Heart left ventricle (tissue), 16 donors: Measurements from ENCODE around the gene KIT. TPM values are rescaled to one million over a fixed set of nuclear protein-coding genes. Genes with fewer than 3 reads are reported as not detected.

Source experiments
- ATAC-seq, 4 donors: fragments of 200-7000 bp; cut with Tn5 transposase; one replicate each; pipeline ENCODE4 v1.9.1; 2020 to 2022; ENCODE audit warnings: moderate library complexity in 4 of 4, mild to moderate bottlenecking in 3 of 4, moderate number of reproducible peaks in 1 of 4
- DNase-seq, 5 donors: peaks; one replicate each; pipeline ENCODE4 v3.0.0-alpha.2; 2020
- H3K27ac ChIP-seq, 12 donors: fragments of 200-600 bp; sonication (generic) in 4 of 12; one replicate each; pipeline versions ENCODE4 v1.5.0 to v1.8.0; 2016 to 2022; ENCODE audit warnings: mild to moderate bottlenecking in 2 of 12
- H3K27me3 ChIP-seq, 9 donors: fragments of 200-600 bp; sonication (generic) in 2 of 9; one replicate each; pipeline versions ENCODE4 v1.5.1 to v1.8.0; 2016 to 2022; ENCODE audit warnings: mild to moderate bottlenecking in 3 of 9
- H3K36me3 ChIP-seq, 9 donors: fragments of 200-600 bp; sonication (generic) in 2 of 9; one replicate each; pipeline versions ENCODE4 v1.5.0 to v1.8.0; 2018 to 2022; ENCODE audit warnings: mild to moderate bottlenecking in 2 of 9
- H3K4me1 ChIP-seq, 12 donors: fragments of 200-600 bp; sonication (generic) in 4 of 12; one replicate each; pipeline versions ENCODE4 v1.5.0 to v1.8.0; 2016 to 2022; ENCODE audit warnings: mild to moderate bottlenecking in 3 of 12
- H3K4me3 ChIP-seq, 12 donors: fragments of 200-600 bp; sonication (generic) in 4 of 12; one replicate each; pipeline versions ENCODE4 v1.5.0 to v1.8.0; 2017 to 2022; ENCODE audit warnings: mild to moderate bottlenecking in 9 of 12, moderate library complexity in 4 of 12
- H3K9me3 ChIP-seq, 12 donors: fragments of 200-600 bp; sonication (generic) in 4 of 12; one replicate each; pipeline versions ENCODE4 v1.5.0 to v1.8.0; 2016 to 2022; ENCODE audit warnings: mild to moderate bottlenecking in 1 of 12
- CTCF ChIP-seq, 12 donors: fragments of 200-600 bp; sonication (generic) in 4 of 12; IDR thresholded peaks; one replicate each; pipeline versions ENCODE4 v1.5.0 to v1.8.0; 2018 to 2022; ENCODE audit warnings: antibody characterized with exemption in 12 of 12, mild to moderate bottlenecking in 5 of 12
- POLR2A ChIP-seq, 2 donors: fragments of 450-650 bp; IDR thresholded peaks; one replicate each; pipeline ENCODE4 v1.6.1; 2017; ENCODE audit warnings: antibody characterized with exemption in 2 of 2, mild to moderate bottlenecking in 2 of 2, moderate library complexity in 2 of 2
- WGBS, 4 donors: extraction: QIAGEN DNeasy Blood & Tissue Kit in 2 of 4; methylation state at CpG; one replicate each; pipeline versions ENCODE4 v1.1.5 to v1.1.7; 2013 to 2018; 5-methylcytosine and 5-hydroxymethylcytosine counted together
- intact Hi-C, 10 donors: fragments of 100-400 bp; cut with DNase I; formaldehyde crosslinking; loops; one replicate each; pipeline versions ENCODE4 v1.11.1 to v1.14.2; 2022
- polyA plus RNA-seq, 2 donors: library from polyadenylated mRNA; stranded (reverse); fragments of 200-250 nt; gene quantifications; one replicate each; pipeline ENCODE4 v1.2.3, GENCODE V29; 2013
- total RNA-seq, 9 donors: library from RNA; depleted of rRNA in 2 of 9; stranded (reverse); fragments of >200 nt in 2 of 9; fragmentation: NEBNext Ultra II Directional in 3 of 9; extraction: Animal tissue kit (Norgen Biotek cat#: 25700) in 3 of 9; gene quantifications; one replicate each; pipeline versions ENCODE4 v1.1.0 to v1.2.4, GENCODE V29; 2016 to 2023
- donor health status: ischemic (EF 13 %, LVEDD 7.1; RV severe dilation, severe dysfunction).
- donor health status: healthy with polysubstance abuse.
- donor health status: DM: no; HTN: yes; CAD: no.
- donor health status: DM: no; HTN: no; CAD: no.
- donor health status: ischemic (EF 25% LVEDD 6.9; RV normal size, moderate dysfunction).
- donor health status: ischemic (EF 25% LVEDD 5.7; RV mildly dilated, moderate dysfunction).
- donor health status: healthy.
- donor health status: DM: yes; HTN: yes; CAD: no.
- donor health status: ischemic (EF 35%, LVEDD 5.7; RV mildly dilated, moderate dysfunction).
- donor health status: nonischemic (EF 11% LVEDD 7.7; RV severe dilation, severe dysfunction).
- donor health status: DM: yes; HTN: yes; CAD: no.
- donor health status: PGD.
- donor health status: ischemic (EF 29% LVEDD 5.4; RV normal size, mild dysfunction).
- donor health status: nonischemic (EF 23%, LVEDD 6.1; RV moderate dilation, normal function).

Gene KIT
- total and polyA plus RNA-seq, 11 donors = 0.08 to 4.7 (median 1.7) TPM

- Histone ChIP-seq H3K27me3 (no peaks in the 10 kb centered on the region), H3K9me3 (no peaks in the 10 kb centered on the region), H3K4me3 (no peak overlapping the region), H3K27ac (no peak overlapping the region), H3K4me1 (no peaks in the 10 kb centered on the region), H3K36me3 (no peaks in the 10 kb centered on the region)
- 64 to 87% (median 80%) methylated on average over 3 of the region's 3 CpGs for WGBS, 4 donors
- DNase-seq (no peak), ATAC-seq (no peak)
- TF ChIP-seq POLR2A (IDR thresholded peaks at IDR 0.05) (no peak), CTCF (IDR thresholded peaks at IDR 0.05) (no peak)
- intact Hi-C loops = no loop called here
These were observed 72.8 kb downstream of the KIT start for GRCh38 chr4:54730581-54730980.

DNA sequence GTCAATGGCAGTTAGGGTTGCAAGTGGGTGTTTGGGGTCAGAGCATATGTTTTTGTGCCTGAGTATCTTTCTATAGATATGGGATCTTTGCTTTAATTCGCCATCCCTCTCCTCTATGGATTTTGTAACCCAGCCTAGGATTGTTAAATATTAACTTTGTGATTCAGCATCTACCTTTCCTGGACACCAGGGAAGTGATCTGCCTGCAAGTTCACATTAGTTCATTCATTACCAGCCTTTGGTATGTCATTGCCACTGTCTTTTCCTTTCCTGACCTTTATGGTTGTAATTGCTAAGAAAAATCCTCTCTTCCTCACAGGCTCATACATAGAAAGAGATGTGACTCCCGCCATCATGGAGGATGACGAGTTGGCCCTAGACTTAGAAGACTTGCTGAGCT lies 73.8 kb downstream of the KIT start:
- no peaks in the 10 kb centered on the region for H3K27me3 ChIP-seq
- TF ChIP-seq POLR2A (IDR thresholded peaks at IDR 0.05) (no peak), CTCF (IDR thresholded peaks at IDR 0.05) (no peak)
- H3K9me3 ChIP-seq = no peaks in the 10 kb centered on the region
- ATAC-seq (no peak), DNase-seq (no peak)
- whole genome bisulfite sequencing, 4 donors = 96 to 100% (median 98%) methylated on average over 3 of the region's 3 CpGs
- intact Hi-C loops = no loop called here
- H3K36me3 ChIP-seq = no peaks in the 10 kb centered on the region
- H3K4me3 ChIP-seq = no peak overlapping the region
- H3K4me1 ChIP-seq = no peaks in the 10 kb centered on the region
- no peak overlapping the region for H3K27ac ChIP-seq

DNA sequence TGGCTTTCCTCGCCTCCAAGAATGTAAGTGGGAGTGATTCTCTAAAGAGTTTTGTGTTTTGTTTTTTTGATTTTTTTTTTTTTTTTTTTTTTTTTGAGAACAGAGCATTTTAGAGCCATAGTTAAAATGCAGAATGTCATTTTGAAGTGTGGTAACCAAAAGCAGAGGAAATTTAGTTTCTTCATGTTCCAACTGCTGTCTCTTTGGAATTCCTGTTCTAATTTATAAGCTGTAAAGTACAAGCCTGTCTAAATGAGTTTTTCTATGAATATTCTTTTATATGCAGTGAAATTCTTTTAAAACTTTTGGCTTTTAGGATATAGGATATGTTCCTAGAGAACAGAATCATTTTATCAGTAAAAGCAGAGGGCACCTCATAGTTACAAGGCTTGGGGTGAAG lies 74.2 kb downstream of the KIT start:
- TF ChIP-seq POLR2A (IDR thresholded peaks at IDR 0.05) (no peak), CTCF (IDR thresholded peaks at IDR 0.05) (no peak)
- intact Hi-C loops = no loop called here
- no peak overlapping the region for H3K27ac ChIP-seq

GRCh38 chr4:54737421-54737820 lies 79.7 kb downstream of the KIT start:
- Histone ChIP-seq H3K4me3 (no peak overlapping the region), H3K27ac (no peak overlapping the region), H3K9me3 (no peaks in the 10 kb centered on the region), H3K4me1 (no peaks in the 10 kb centered on the region), H3K36me3 (no peaks in the 10 kb centered on the region), H3K27me3 (no peaks in the 10 kb centered on the region)
- 83 to 96% (median 92%) methylated on average over 1 of the region's 1 CpG for whole genome bisulfite sequencing, 4 donors
- DNase-seq = no peak
- intact Hi-C loops = no loop called here
- no peak for ATAC-seq
- TF ChIP-seq CTCF (IDR thresholded peaks at IDR 0.05) (no peak), POLR2A (IDR thresholded peaks at IDR 0.05) (no peak)

More for the DNA sequence above, 74.2 kb downstream of the KIT start:
- no peaks in the 10 kb centered on the region for H3K4me1 ChIP-seq
- WGBS, 4 donors = 95 to 100% (median 98%) methylated on average over 1 of the region's 1 CpG
- no peaks in the 10 kb centered on the region for H3K27me3 ChIP-seq
- ATAC-seq (no peak), DNase-seq (no peak)
- no peak overlapping the region for H3K4me3 ChIP-seq
- no peaks in the 10 kb centered on the region for H3K9me3 ChIP-seq
- H3K36me3 ChIP-seq = no peaks in the 10 kb centered on the region
